Muscle of leg (tissue), 11 donors: ENCODE results near the gene DES. TPM values are rescaled to one million over a fixed set of nuclear protein-coding genes. Genes with fewer than 3 reads are reported as not detected.
"Not testable (repeated sequence)": the region's sequence is repeated elsewhere in the genome, so short reads cannot be mapped to it uniquely, and the experiment has no call there.

ENCODE experiments used
- DNase-seq: peaks from one replicate; pipeline ENCODE4 v3.0.0; 2013
- H3K27ac ChIP-seq: one replicate; pipeline ENCODE4 v1.5.1; 2013; ENCODE audit warnings: mild to moderate bottlenecking, low read length, control low read depth
- H3K27me3 ChIP-seq: one replicate; pipeline ENCODE4 v1.6.1; 2013; ENCODE audit warnings: low read length; ENCODE audit not compliant: control insufficient read depth, insufficient read depth
- H3K36me3 ChIP-seq: one replicate; pipeline ENCODE4 v1.6.1; 2013; ENCODE audit warnings: low read length; ENCODE audit not compliant: control insufficient read depth, insufficient read depth
- H3K4me1 ChIP-seq: one replicate; pipeline ENCODE4 v1.6.1; 2013; ENCODE audit warnings: low read length; ENCODE audit not compliant: control insufficient read depth, insufficient read depth
- H3K4me3 ChIP-seq: one replicate; pipeline ENCODE4 v1.5.1; 2013; ENCODE audit warnings: low read length, control low read depth
- H3K9me3 ChIP-seq: replicated peaks from 2 replicates; pipeline ENCODE4 v1.6.1; 2013; ENCODE audit warnings: low read depth, low read length; ENCODE audit not compliant: control insufficient read depth
- WGBS: methylation state at CpG from one replicate; pipeline ENCODE4 v1.1.5; 2013; ENCODE audit warnings: missing lambda C conversion rate; ENCODE audit not compliant: insufficient coverage; 5-methylcytosine and 5-hydroxymethylcytosine counted together
- polyA plus RNA-seq, 8 donors: library from polyadenylated mRNA; unstranded; fragments of 120-200 nt; gene quantifications; one replicate each; pipeline versions ENCODE4 v1.2.1 to v1.2.3, GENCODE V29; 2013; ENCODE audit warnings: inconsistent platforms in 1 of 8, low replicate concordance in 1 of 8; ENCODE audit not compliant: insufficient read length in 8 of 8, insufficient read depth in 1 of 8
- total RNA-seq: library from RNA; stranded (reverse); fragments of 120-200 nt; gene quantifications from one replicate; pipeline ENCODE4 v1.2.4, GENCODE V29; 2013

Gene DES
- total and polyA plus RNA-seq, 9 donors, result 2,139 to 4,335 (median 3,834) TPM

GRCh38 chr2:219405451-219405850 lies 12.7 kb upstream of the DES start:
- no peaks in the 10 kb centered on the region for H3K9me3 ChIP-seq
- peak overlapping the region; percentile 99 for H3K27ac ChIP-seq
- H3K4me3 ChIP-seq, result no peak overlapping the region
- no peaks in the 10 kb centered on the region for H3K36me3 ChIP-seq
- peak; percentile 45 for DNase-seq
- peaks cover 64% of the 10 kb centered on the region for H3K4me1 ChIP-seq
- 53% methylated on average over 7 of the region's 9 CpGs for WGBS
- H3K27me3 ChIP-seq, result peaks cover 2% of the 10 kb centered on the region

GRCh38 chr2:219405958-219406860 lies 12.0 kb upstream of the DES start:
- H3K27me3 ChIP-seq, result peaks cover 2% of the 10 kb centered on the region
- H3K36me3 ChIP-seq, result no peaks in the 10 kb centered on the region
- no peak for DNase-seq
- H3K4me1 ChIP-seq, result peaks cover 64% of the 10 kb centered on the region
- WGBS, result 53% methylated on average over 2 of the region's 7 CpGs
- H3K27ac ChIP-seq, result peak overlapping the region; percentile 99
- no peak overlapping the region for H3K4me3 ChIP-seq
- H3K9me3 ChIP-seq, result no peaks in the 10 kb centered on the region

GRCh38 chr2:219406861-219407230 lies 11.3 kb upstream of the DES start:
- H3K4me1 ChIP-seq, result peaks cover 64% of the 10 kb centered on the region
- peak overlapping the region; percentile 99 for H3K27ac ChIP-seq
- no peaks in the 10 kb centered on the region for H3K9me3 ChIP-seq
- peaks cover 2% of the 10 kb centered on the region for H3K27me3 ChIP-seq
- 66% methylated on average over 3 of the region's 3 CpGs for WGBS
- DNase-seq, result peak; percentile 74
- H3K4me3 ChIP-seq, result no peak overlapping the region
- H3K36me3 ChIP-seq, result no peaks in the 10 kb centered on the region

GRCh38 chr2:219407343-219407742 lies 10.8 kb upstream of the DES start:
- H3K36me3 ChIP-seq, H3K4me3 ChIP-seq, H3K27me3 ChIP-seq, H3K9me3 ChIP-seq, DNase-seq: not testable (repeated sequence)
- Histone ChIP-seq H3K27ac (peak overlapping the region; percentile 99), H3K4me1 (peaks cover 64% of the 10 kb centered on the region)
- WGBS, result 100% methylated on average over 1 of the region's 5 CpGs

- 53% methylated on average over 5 of the region's 5 CpGs for whole genome bisulfite sequencing
- peak overlapping the region; percentile 13 for H3K27ac ChIP-seq
- H3K9me3 ChIP-seq, result no peaks in the 10 kb centered on the region
- H3K4me3 ChIP-seq, result no peak overlapping the region
- peaks cover 2% of the 10 kb centered on the region for H3K27me3 ChIP-seq
- H3K36me3 ChIP-seq, result no peaks in the 10 kb centered on the region
- DNase-seq, result no peak
- H3K4me1 ChIP-seq, result peaks cover 64% of the 10 kb centered on the region
Measured at GRCh38 chr2:219408204-219408603, 10.0 kb upstream of the DES start.

GRCh38 chr2:219408631-219409030 lies 9.5 kb upstream of the DES start:
- peaks cover 2% of the 10 kb centered on the region for H3K27me3 ChIP-seq
- peak overlapping the region; percentile 13 for H3K27ac ChIP-seq
- H3K9me3 ChIP-seq, result no peaks in the 10 kb centered on the region
- H3K4me3 ChIP-seq, result no peak overlapping the region
- no CpG with 5 or more reads among the region's 8 CpGs for WGBS
- H3K4me1 ChIP-seq, result peaks cover 63% of the 10 kb centered on the region
- H3K36me3 ChIP-seq, result no peaks in the 10 kb centered on the region
- DNase-seq, result no peak

GRCh38 chr2:219409619-219410018 lies 8.6 kb upstream of the DES start:
- no peaks in the 10 kb centered on the region for H3K36me3 ChIP-seq
- H3K4me1 ChIP-seq, result peaks cover 53% of the 10 kb centered on the region
- DNase-seq, result no peak
- 79% methylated on average over 5 of the region's 5 CpGs for WGBS
- H3K4me3 ChIP-seq, result no peak overlapping the region
- H3K27me3 ChIP-seq, result peaks cover 2% of the 10 kb centered on the region
- H3K27ac ChIP-seq, result peak overlapping the region; percentile 47
- H3K9me3 ChIP-seq, result no peaks in the 10 kb centered on the region

GRCh38 chr2:219410390-219410789 lies 7.8 kb upstream of the DES start:
- Histone ChIP-seq H3K4me1 (peaks cover 47% of the 10 kb centered on the region), H3K36me3 (no peaks in the 10 kb centered on the region), H3K27ac (peak overlapping the region; percentile 29), H3K9me3 (no peaks in the 10 kb centered on the region), H3K4me3 (no peak overlapping the region), H3K27me3 (peaks cover 2% of the 10 kb centered on the region)
- DNase-seq, result no peak
- 79% methylated on average over 7 of the region's 8 CpGs for WGBS

GRCh38 chr2:219414857-219415256 lies 3.3 kb upstream of the DES start:
- WGBS, result 65% methylated on average over 3 of the region's 4 CpGs
- no peak overlapping the region for H3K27ac ChIP-seq
- no peak for DNase-seq

GRCh38 chr2:219415580-219416234 lies 2.5 kb upstream of the DES start:
- Histone ChIP-seq H3K4me3 (no peak overlapping the region), H3K9me3 (no peaks in the 10 kb centered on the region), H3K27ac (peak overlapping the region; percentile 95), H3K4me1 (peaks cover 40% of the 10 kb centered on the region), H3K27me3 (peaks cover 15% of the 10 kb centered on the region), H3K36me3 (peaks cover 15% of the 10 kb centered on the region)
- DNase-seq, result no peak
- 65% methylated on average over 3 of the region's 5 CpGs for WGBS

More at GRCh38 chr2:219414857-219415256, 3.3 kb upstream of the DES start:
- H3K4me1 ChIP-seq, result peaks cover 41% of the 10 kb centered on the region
- peaks cover 6% of the 10 kb centered on the region for H3K36me3 ChIP-seq
- H3K4me3 ChIP-seq, result no peak overlapping the region
- H3K27me3 ChIP-seq, result peaks cover 12% of the 10 kb centered on the region
- H3K9me3 ChIP-seq, result no peaks in the 10 kb centered on the region
